Upper lobe of right lung (tissue), 1 donor: Measurements from ENCODE around the gene PARD3. TPM values are rescaled to one million over a fixed set of nuclear protein-coding genes. Genes with fewer than 3 reads are reported as not detected.

ENCODE experiments used
- ATAC-seq: fragments of 200-7000 bp; cut with Tn5 transposase; one replicate; pipeline ENCODE4 v1.9.1; 2020; ENCODE audit warnings: mild to moderate bottlenecking, moderate library complexity
- DNase-seq: peaks from one replicate; pipeline ENCODE4 v3.0.0-alpha.2; 2020
- H3K27ac ChIP-seq: fragments of 200-600 bp; one replicate; pipeline ENCODE4 v1.8.0; 2022
- H3K27me3 ChIP-seq: fragments of 200-600 bp; one replicate; pipeline ENCODE4 v1.8.0; 2022; ENCODE audit warnings: mild to moderate bottlenecking
- H3K36me3 ChIP-seq: fragments of 200-600 bp; one replicate; pipeline ENCODE4 v1.8.0; 2022
- H3K4me1 ChIP-seq: fragments of 200-600 bp; one replicate; pipeline ENCODE4 v1.8.0; 2022
- H3K4me3 ChIP-seq: fragments of 200-600 bp; one replicate; pipeline ENCODE4 v1.8.0; 2022; ENCODE audit warnings: mild to moderate bottlenecking
- H3K9me3 ChIP-seq: fragments of 200-600 bp; one replicate; pipeline ENCODE4 v1.8.0; 2022
- CTCF ChIP-seq: fragments of 200-600 bp; IDR thresholded peaks from one replicate; pipeline ENCODE4 v1.8.0; 2022; ENCODE audit warnings: antibody characterized with exemption
- intact Hi-C: fragments of 100-400 bp; cut with DNase I; formaldehyde crosslinking; loops from one replicate; pipeline ENCODE4 v1.11.0; 2022
- total RNA-seq: library from RNA; stranded (reverse); fragmentation: NEBNext Ultra II Directional; extraction: Animal tissue kit (Norgen Biotek cat#: 25700); gene quantifications from one replicate; pipeline ENCODE4 v1.2.1, GENCODE V29; 2021
- donor health status: DM: no; HTN: yes; CAD: no; lungs with severe emphysema.

The PARD3 gene
- total RNA-seq, 1 donor from 2014 or later = 38.5 TPM

DNA sequence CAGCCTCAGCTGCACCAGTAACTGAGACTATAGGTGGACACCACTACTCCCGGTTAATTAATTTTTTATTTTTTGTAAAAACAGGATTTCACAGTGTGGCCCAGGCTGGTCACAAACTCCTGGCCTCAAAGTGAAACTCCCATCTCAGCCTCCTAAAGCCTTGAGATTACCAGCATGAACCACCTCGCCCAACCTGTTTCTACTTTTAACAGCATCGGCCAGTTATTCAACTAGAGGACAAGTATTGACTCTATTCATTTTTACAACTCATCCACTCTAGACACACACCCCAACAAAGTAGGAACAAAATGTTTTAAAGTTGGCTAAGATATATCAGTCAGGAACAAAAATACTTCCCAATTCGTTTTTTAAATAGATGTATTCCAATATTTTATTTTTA lies 334.8 kb downstream of the PARD3 start:
- H3K36me3 ChIP-seq = no peaks in the 10 kb centered on the region
- no peaks in the 10 kb centered on the region for H3K27me3 ChIP-seq
- intact Hi-C loops = no loop called here
- H3K4me1 ChIP-seq = no peaks in the 10 kb centered on the region
- no peak for ATAC-seq
- H3K9me3 ChIP-seq = no peaks in the 10 kb centered on the region
- no peak for DNase-seq
- no peak for TF ChIP-seq CTCF
- H3K27ac ChIP-seq = no peak overlapping the region
- H3K4me3 ChIP-seq = no peak overlapping the region

DNA sequence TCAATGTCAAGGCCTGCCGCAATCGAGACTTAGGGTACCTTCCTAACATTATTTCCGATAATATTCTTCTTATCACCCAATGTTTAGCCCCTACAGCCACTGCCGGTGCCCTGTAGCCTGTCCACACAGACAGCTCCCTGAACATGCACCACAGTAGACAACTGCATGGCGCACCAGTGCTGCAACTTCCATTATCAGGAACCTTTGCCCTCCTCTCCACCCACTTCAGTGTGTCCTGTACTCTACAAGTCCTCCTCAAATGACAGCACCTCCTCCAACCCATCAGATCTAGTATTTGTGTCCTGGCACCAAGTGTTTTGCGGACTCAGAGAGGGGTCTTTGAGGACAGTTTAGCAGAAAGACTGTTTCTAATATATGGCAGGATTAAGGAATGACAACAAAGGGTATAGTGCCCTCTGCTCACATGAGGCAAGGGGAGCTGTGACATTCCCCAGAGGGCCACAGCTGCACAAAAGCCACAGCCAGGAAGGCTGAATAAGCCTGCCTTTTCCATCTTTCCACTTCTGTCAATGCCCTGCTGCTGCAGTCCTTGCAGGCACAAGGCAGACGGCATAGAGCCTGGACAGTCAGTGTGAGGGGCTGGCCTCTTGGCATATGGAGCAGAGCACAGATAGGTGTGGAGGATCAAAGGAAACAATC lies 335.4 kb downstream of the PARD3 start:
- intact Hi-C loops = no loop called here
- H3K9me3 ChIP-seq = no peaks in the 10 kb centered on the region
- H3K36me3 ChIP-seq = no peaks in the 10 kb centered on the region
- H3K27me3 ChIP-seq = no peaks in the 10 kb centered on the region
- no peak for DNase-seq
- no peak for ATAC-seq
- H3K4me3 ChIP-seq = no peak overlapping the region
- no peaks in the 10 kb centered on the region for H3K4me1 ChIP-seq
- no peak overlapping the region for H3K27ac ChIP-seq
- TF ChIP-seq CTCF = no peak

GRCh38 chr10:34477249-34477648 lies 337.8 kb downstream of the PARD3 start:
- DNase-seq (no peak), ATAC-seq (no peak)
- Histone ChIP-seq H3K9me3 (no peaks in the 10 kb centered on the region), H3K4me1 (no peaks in the 10 kb centered on the region), H3K36me3 (no peaks in the 10 kb centered on the region), H3K4me3 (no peak overlapping the region), H3K27ac (no peak overlapping the region), H3K27me3 (no peaks in the 10 kb centered on the region)
- TF ChIP-seq CTCF = no peak
- intact Hi-C loops = no loop called here

DNA sequence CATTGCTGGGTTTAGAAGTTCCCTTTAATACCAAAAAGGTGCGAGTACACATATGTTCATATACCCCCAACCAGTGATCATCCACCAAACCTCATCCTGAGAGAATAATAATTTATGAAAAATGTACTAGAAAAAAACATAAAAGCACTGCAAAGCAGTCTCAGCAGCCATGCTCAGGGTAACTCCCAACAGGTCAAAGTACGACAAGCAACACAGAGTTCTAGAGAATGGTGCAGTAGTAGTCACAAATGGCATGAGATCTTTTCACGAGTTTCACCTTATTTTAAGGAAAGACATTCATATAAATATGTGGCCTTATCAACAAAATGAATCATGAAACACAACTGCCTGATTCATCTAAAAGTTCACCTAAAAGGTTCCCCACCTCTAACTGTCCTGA lies 338.5 kb downstream of the PARD3 start:
- Histone ChIP-seq H3K4me3 (no peak overlapping the region), H3K27me3 (no peaks in the 10 kb centered on the region), H3K36me3 (no peaks in the 10 kb centered on the region), H3K27ac (no peak overlapping the region), H3K9me3 (no peaks in the 10 kb centered on the region), H3K4me1 (no peaks in the 10 kb centered on the region)
- TF ChIP-seq CTCF = no peak
- ATAC-seq (no peak), DNase-seq (no peak)
- intact Hi-C loops = no loop called here

DNA sequence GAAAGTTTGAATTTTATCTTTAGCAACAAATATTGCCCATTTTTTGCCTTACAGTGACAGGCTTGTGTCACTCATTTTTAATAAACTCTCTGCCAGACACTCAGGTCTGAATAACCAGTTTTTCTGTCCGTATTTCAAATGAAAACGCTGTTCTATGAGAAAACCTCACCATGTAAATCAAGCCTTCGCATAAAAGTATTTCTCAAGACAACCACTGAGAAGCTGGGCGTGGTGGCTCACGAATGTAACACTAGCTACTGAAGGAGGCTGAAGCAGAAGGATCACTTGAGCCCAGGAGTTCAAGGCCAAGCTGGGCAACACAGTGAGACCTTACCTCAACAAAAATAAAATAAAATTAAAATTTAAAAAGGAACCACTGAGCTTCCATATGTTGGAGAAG lies 339.3 kb downstream of the PARD3 start:
- intact Hi-C loops = no loop called here
- DNase-seq = no peak
- Histone ChIP-seq H3K36me3 (no peaks in the 10 kb centered on the region), H3K9me3 (no peaks in the 10 kb centered on the region), H3K4me3 (no peak overlapping the region), H3K27me3 (no peaks in the 10 kb centered on the region), H3K27ac (no peak overlapping the region), H3K4me1 (no peaks in the 10 kb centered on the region)
- no peak for TF ChIP-seq CTCF
- ATAC-seq = no peak

GRCh38 chr10:34475274-34475646 lies 339.8 kb downstream of the PARD3 start:
- Histone ChIP-seq H3K9me3 (no peaks in the 10 kb centered on the region), H3K27ac (no peak overlapping the region), H3K4me1 (no peaks in the 10 kb centered on the region), H3K4me3 (no peak overlapping the region), H3K36me3 (no peaks in the 10 kb centered on the region), H3K27me3 (no peaks in the 10 kb centered on the region)
- ATAC-seq = no peak
- intact Hi-C loops = no loop called here
- TF ChIP-seq CTCF = no peak
- DNase-seq = no peak
